ENCODE measurements around the gene GABRR1. TPM values are rescaled to one million over a fixed set of nuclear protein-coding genes. Genes with fewer than 3 reads are reported as not detected.

Gene GABRR1
- total and polyA plus RNA-seq, 2 experiments from 2014 or later = 0.27 to 0.60 TPM

DNA sequence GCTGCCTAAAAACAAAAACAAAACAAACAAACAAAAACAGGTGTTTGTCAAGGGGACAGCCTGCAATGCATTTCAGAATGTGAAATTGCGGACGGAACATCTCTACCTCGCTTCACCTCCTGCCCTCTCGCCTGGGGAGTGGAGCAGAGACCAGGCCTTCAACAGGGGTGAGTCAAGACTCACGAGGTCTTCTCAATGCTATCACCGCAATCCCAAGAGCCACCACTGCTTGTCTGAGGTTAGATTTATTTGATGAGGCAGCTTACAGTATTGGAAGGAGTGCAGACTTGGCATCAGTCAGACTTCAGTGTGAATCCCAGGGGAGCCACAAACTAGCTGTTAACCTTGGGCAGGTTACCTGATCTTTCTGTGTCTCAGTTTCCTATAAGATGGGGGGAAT lies 7.7 kb downstream of the GABRR1 start:
- no peaks in the 10 kb centered on the region for H3K36me3 ChIP-seq (replicated peaks; ENCODE audit: insufficient read depth, low read depth)
- no peak for DNase-seq (ENCODE audit: low spot score)
- H3K4me3 ChIP-seq = no peak overlapping the region
- no peaks in the 10 kb centered on the region for H4K20me1 ChIP-seq (ENCODE audit: insufficient read depth, poor library complexity, severe bottlenecking)
- no peaks in the 10 kb centered on the region for H3K4me1 ChIP-seq (ENCODE audit: insufficient read depth)
- no peak overlapping the region for H3K4me2 ChIP-seq
- no peaks in the 10 kb centered on the region for H3K79me2 ChIP-seq
- no peaks in the 10 kb centered on the region for H3K9me3 ChIP-seq (ENCODE audit: low read depth)
- TF ChIP-seq EZH2phosphoT487 (IDR thresholded peaks at IDR 0.05; ENCODE audit: low read depth, severe bottlenecking, unreplicated experiment) (no peak), EZH2 (IDR thresholded peaks at IDR 0.05; ENCODE audit: borderline replicate concordance) (no peak)
- TF ChIP-seq, protein P1, sequence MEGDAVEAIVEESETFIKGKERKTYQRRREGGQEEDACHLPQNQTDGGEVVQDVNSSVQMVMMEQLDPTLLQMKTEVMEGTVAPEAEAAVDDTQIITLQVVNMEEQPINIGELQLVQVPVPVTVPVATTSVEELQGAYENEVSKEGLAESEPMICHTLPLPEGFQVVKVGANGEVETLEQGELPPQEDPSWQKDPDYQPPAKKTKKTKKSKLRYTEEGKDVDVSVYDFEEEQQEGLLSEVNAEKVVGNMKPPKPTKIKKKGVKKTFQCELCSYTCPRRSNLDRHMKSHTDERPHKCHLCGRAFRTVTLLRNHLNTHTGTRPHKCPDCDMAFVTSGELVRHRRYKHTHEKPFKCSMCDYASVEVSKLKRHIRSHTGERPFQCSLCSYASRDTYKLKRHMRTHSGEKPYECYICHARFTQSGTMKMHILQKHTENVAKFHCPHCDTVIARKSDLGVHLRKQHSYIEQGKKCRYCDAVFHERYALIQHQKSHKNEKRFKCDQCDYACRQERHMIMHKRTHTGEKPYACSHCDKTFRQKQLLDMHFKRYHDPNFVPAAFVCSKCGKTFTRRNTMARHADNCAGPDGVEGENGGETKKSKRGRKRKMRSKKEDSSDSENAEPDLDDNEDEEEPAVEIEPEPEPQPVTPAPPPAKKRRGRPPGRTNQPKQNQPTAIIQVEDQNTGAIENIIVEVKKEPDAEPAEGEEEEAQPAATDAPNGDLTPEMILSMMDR (IDR thresholded peaks at IDR 0.05; ENCODE audit: poor library complexity) = no peak
- 91% methylated on average over 6 of the region's 6 CpGs for WGBS (ENCODE audit: low lambda C conversion rate, missing lambda C conversion rate)
- no peaks in the 10 kb centered on the region for H3K27me3 ChIP-seq
- H3K27ac ChIP-seq = no peak overlapping the region
- H2AFZ ChIP-seq = no peak overlapping the region
- no peaks in the 10 kb centered on the region for H3K9me2 ChIP-seq (replicated peaks; ENCODE audit: insufficient read depth)

DNA sequence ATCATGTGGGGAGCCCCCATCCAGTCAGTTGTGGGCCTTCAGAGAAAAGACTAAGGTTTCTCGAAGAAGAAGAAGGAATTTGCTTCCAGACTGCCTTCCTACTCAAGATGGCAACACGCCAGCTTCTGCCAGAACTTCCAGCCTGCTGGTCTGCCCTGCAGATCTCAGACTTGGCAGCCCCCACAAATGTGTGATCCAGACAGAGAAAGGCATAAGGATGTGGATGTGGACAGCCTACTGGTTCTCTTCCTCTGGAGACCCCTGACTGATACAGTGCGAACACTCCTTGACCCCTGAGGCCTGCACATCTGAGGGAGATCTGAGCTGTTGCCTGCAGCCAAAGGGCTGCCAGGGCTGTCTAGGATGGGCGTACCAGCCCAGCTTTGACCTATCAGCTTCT lies 8.6 kb downstream of the GABRR1 start:
- DNase-seq (ENCODE audit: low spot score) = no peak
- Histone ChIP-seq H3K9me3 (ENCODE audit: low read depth) (no peaks in the 10 kb centered on the region), H3K27ac (no peak overlapping the region), H2AFZ (no peak overlapping the region), H3K9me2 (replicated peaks; ENCODE audit: insufficient read depth) (no peaks in the 10 kb centered on the region), H4K20me1 (ENCODE audit: insufficient read depth, poor library complexity, severe bottlenecking) (no peaks in the 10 kb centered on the region), H3K4me1 (ENCODE audit: insufficient read depth) (no peaks in the 10 kb centered on the region), H3K4me3 (no peak overlapping the region), H3K79me2 (no peaks in the 10 kb centered on the region), H3K4me2 (no peak overlapping the region), H3K36me3 (replicated peaks; ENCODE audit: insufficient read depth, low read depth) (no peaks in the 10 kb centered on the region), H3K27me3 (no peaks in the 10 kb centered on the region)
- TF ChIP-seq, protein P1 (IDR thresholded peaks at IDR 0.05; ENCODE audit: poor library complexity) = no peak
- TF ChIP-seq EZH2phosphoT487 (IDR thresholded peaks at IDR 0.05; ENCODE audit: low read depth, severe bottlenecking, unreplicated experiment) (no peak), EZH2 (IDR thresholded peaks at IDR 0.05; ENCODE audit: borderline replicate concordance) (no peak)
- 88% methylated on average over 4 of the region's 4 CpGs for WGBS (ENCODE audit: low lambda C conversion rate, missing lambda C conversion rate)

DNA sequence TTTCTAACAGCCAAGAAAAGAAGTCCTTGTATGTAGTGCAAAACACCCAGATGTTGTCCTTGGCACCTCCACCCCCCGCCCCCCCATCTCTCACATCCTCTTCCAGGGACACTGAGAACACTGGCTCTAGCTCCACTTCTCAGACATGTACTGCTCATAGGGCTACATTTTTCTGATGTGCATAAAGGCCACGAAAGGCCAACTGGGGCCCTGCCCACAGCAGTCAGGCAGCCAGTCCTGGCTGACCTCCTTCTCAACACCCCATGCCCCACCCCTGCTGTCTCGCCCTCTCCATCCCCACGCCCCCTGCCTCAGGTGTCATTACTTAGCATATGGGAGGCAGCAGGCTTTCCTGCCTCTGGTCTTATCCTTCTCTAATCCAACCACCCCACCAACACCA lies 11.3 kb downstream of the GABRR1 start:
- DNase-seq (ENCODE audit: low spot score) = no peak
- no peak overlapping the region for H2AFZ ChIP-seq
- H3K27ac ChIP-seq = no peak overlapping the region
- no peaks in the 10 kb centered on the region for H3K9me2 ChIP-seq (replicated peaks; ENCODE audit: insufficient read depth)
- WGBS (ENCODE audit: low lambda C conversion rate, missing lambda C conversion rate) = 77% methylated on average over 3 of the region's 4 CpGs
- no peaks in the 10 kb centered on the region for H3K27me3 ChIP-seq
- H3K36me3 ChIP-seq (replicated peaks; ENCODE audit: insufficient read depth, low read depth) = no peaks in the 10 kb centered on the region
- H3K9me3 ChIP-seq (ENCODE audit: low read depth) = no peaks in the 10 kb centered on the region
- TF ChIP-seq EZH2 (IDR thresholded peaks at IDR 0.05; ENCODE audit: borderline replicate concordance) (no peak), EZH2phosphoT487 (IDR thresholded peaks at IDR 0.05; ENCODE audit: low read depth, severe bottlenecking, unreplicated experiment) (no peak)
- TF ChIP-seq, protein P1 (IDR thresholded peaks at IDR 0.05; ENCODE audit: poor library complexity) = no peak
- H3K79me2 ChIP-seq = no peaks in the 10 kb centered on the region
- no peaks in the 10 kb centered on the region for H3K4me1 ChIP-seq (ENCODE audit: insufficient read depth)
- H3K4me2 ChIP-seq = no peak overlapping the region
- no peak overlapping the region for H3K4me3 ChIP-seq
- no peaks in the 10 kb centered on the region for H4K20me1 ChIP-seq (ENCODE audit: insufficient read depth, poor library complexity, severe bottlenecking)

DNA sequence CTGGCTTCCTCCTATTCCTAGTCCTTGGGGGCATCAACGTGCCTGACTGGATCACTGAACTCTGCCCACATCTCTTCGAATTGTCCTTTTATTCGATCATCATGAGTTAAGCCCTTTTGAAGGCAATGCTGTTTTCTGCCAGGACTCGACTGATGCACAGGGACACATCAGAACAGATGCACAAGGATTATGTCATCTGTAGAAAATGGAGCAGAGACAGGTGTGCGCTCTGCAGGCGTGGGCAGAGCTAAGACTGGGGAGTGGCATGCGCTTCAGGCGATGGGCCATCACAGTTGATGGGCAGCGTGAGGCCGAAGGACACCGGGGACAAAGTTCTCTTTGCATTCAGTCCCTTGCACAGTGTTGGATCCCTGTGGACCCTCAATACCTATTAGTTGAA lies 13.1 kb downstream of the GABRR1 start:
- no peak for TF ChIP-seq EZH2phosphoT487 (IDR thresholded peaks at IDR 0.05; ENCODE audit: low read depth, severe bottlenecking, unreplicated experiment)
- TF ChIP-seq, protein P1 (IDR thresholded peaks at IDR 0.05; ENCODE audit: poor library complexity) = no peak
- no peak for TF ChIP-seq EZH2 (IDR thresholded peaks at IDR 0.05; ENCODE audit: borderline replicate concordance)
- Histone ChIP-seq H3K27ac (no peak overlapping the region), H3K4me3 (no peak overlapping the region), H3K36me3 (replicated peaks; ENCODE audit: insufficient read depth, low read depth) (no peaks in the 10 kb centered on the region), H3K4me2 (no peak overlapping the region), H2AFZ (no peak overlapping the region), H3K79me2 (no peaks in the 10 kb centered on the region), H3K9me2 (replicated peaks; ENCODE audit: insufficient read depth) (no peaks in the 10 kb centered on the region), H3K4me1 (ENCODE audit: insufficient read depth) (no peaks in the 10 kb centered on the region), H4K20me1 (ENCODE audit: insufficient read depth, poor library complexity, severe bottlenecking) (no peaks in the 10 kb centered on the region), H3K9me3 (ENCODE audit: low read depth) (no peaks in the 10 kb centered on the region), H3K27me3 (no peaks in the 10 kb centered on the region)
- 92% methylated on average over 11 of the region's 11 CpGs for WGBS (ENCODE audit: low lambda C conversion rate, missing lambda C conversion rate)
- DNase-seq (ENCODE audit: low spot score) = no peak

All from hepatocyte (in vitro differentiated cells).